GM23338 (cell line): Measurements from ENCODE around the gene POFUT2. TPM values are rescaled to one million over a fixed set of nuclear protein-coding genes. Genes with fewer than 3 reads are reported as not detected.

Source experiments
- ATAC-seq: fragments of 200-7000 bp; cut with Tn5 transposase; 3 replicates; pipeline ENCODE4 v1.9.1; 2020
- DNase-seq: peaks from one replicate; pipeline ENCODE4 v3.0.0-alpha.2; 2015; ENCODE audit warnings: low spot score
- H2AFZ ChIP-seq: fragments of 200-600 bp; sonication (generic); 2 replicates; pipeline ENCODE4 v1.8.0; 2016; ENCODE audit warnings: antibody characterized with exemption, mild to moderate bottlenecking, moderate library complexity
- H3F3A ChIP-seq: fragments of 200-600 bp; sonication (generic); replicated peaks from 2 replicates; pipeline ENCODE4 v1.8.0; 2017; ENCODE audit warnings: antibody characterized with exemption, mixed run types, low read depth
- H3K27ac ChIP-seq: fragments of 200-600 bp; sonication (generic); 2 replicates; pipeline ENCODE4 v1.6.1; 2016; ENCODE audit warnings: low read depth
- H3K27me3 ChIP-seq: fragments of 200-600 bp; sonication (generic); 2 replicates; pipeline ENCODE4 v1.8.0; 2016; ENCODE audit warnings: mild to moderate bottlenecking, mixed run types, moderate library complexity; ENCODE audit not compliant: insufficient read depth
- H3K36me3 ChIP-seq: fragments of 200-600 bp; sonication (generic); 2 replicates; pipeline ENCODE4 v1.8.0; 2016; ENCODE audit warnings: mild to moderate bottlenecking; ENCODE audit not compliant: insufficient read depth
- H3K4me1 ChIP-seq: fragments of 200-600 bp; sonication (generic); 2 replicates; pipeline ENCODE4 v1.8.0; 2016; ENCODE audit warnings: mild to moderate bottlenecking, moderate library complexity; ENCODE audit not compliant: insufficient read depth
- H3K4me2 ChIP-seq: fragments of 200-600 bp; sonication (generic); 2 replicates; pipeline ENCODE4 v1.7.1; 2017; ENCODE audit warnings: mixed run types
- H3K4me3 ChIP-seq: fragments of 200-600 bp; sonication (generic); 2 replicates; pipeline ENCODE4 v1.6.1; 2016; ENCODE audit warnings: mixed run types
- H3K79me2 ChIP-seq: fragments of 200-600 bp; sonication (generic); replicated peaks from 2 replicates; pipeline ENCODE4 v1.8.0; 2017; ENCODE audit warnings: mild to moderate bottlenecking; ENCODE audit not compliant: insufficient read depth
- H3K9me2 ChIP-seq: fragments of 200-600 bp; sonication (generic); 2 replicates; pipeline ENCODE4 v1.8.0; 2017; ENCODE audit not compliant: insufficient read depth
- H4K20me1 ChIP-seq: fragments of 200-600 bp; sonication (generic); replicated peaks from 2 replicates; pipeline ENCODE4 v1.8.0; 2017; ENCODE audit warnings: mild to moderate bottlenecking; ENCODE audit not compliant: insufficient read depth
- H3K27ac Mint-ChIP-seq: 2 replicates; pipeline ENCODE4 v1.8.0; 2020; ENCODE audit warnings: inconsistent platforms, mild to moderate bottlenecking, moderate library complexity, mixed read lengths
- H3K27me3 Mint-ChIP-seq: 3 replicates; pipeline ENCODE4 v1.8.0; 2022; ENCODE audit warnings: low read depth, mild to moderate bottlenecking, moderate library complexity, mixed read lengths, inconsistent platforms; ENCODE audit not compliant: insufficient read depth, poor library complexity
- H3K36me3 Mint-ChIP-seq: 3 replicates; pipeline ENCODE4 v1.8.0; 2021; ENCODE audit warnings: low read depth, mild to moderate bottlenecking, inconsistent platforms, moderate library complexity, mixed read lengths
- H3K4me1 Mint-ChIP-seq: 3 replicates; pipeline ENCODE4 v1.8.0; 2020; ENCODE audit warnings: mild to moderate bottlenecking, inconsistent platforms, mixed read lengths
- H3K4me3 Mint-ChIP-seq: 3 replicates; pipeline ENCODE4 v1.8.0; 2021; ENCODE audit warnings: moderate library complexity, mild to moderate bottlenecking, inconsistent platforms, mixed read lengths
- H3K9me3 Mint-ChIP-seq: 3 replicates; pipeline ENCODE4 v1.8.0; 2020; ENCODE audit warnings: moderate library complexity, mild to moderate bottlenecking, inconsistent platforms, mixed read lengths
- CREB1 ChIP-seq: fragments of 250-450 bp; sonication (Bioruptor Pico); IDR thresholded peaks from 2 replicates; pipeline ENCODE4 v1.5.0; 2020; ENCODE audit warnings: low read depth, mild to moderate bottlenecking, moderate library complexity
- ETS1 ChIP-seq: IDR thresholded peaks from 2 replicates; pipeline ENCODE4 v1.6.1; 2016; ENCODE audit warnings: antibody characterized with exemption
- EZH2phosphoT487 ChIP-seq: fragments of 200-600 bp; sonication (generic); IDR thresholded peaks from one replicate; pipeline ENCODE4 v1.8.1; 2018; ENCODE audit warnings: antibody characterized with exemption; ENCODE audit not compliant: unreplicated experiment
- NANOG ChIP-seq: IDR thresholded peaks from 2 replicates; pipeline ENCODE4 v1.6.1; 2016; ENCODE audit warnings: antibody characterized with exemption, borderline replicate concordance
- POLR2AphosphoS5 ChIP-seq: IDR thresholded peaks from 2 replicates; pipeline ENCODE4 v1.6.1; 2016; ENCODE audit warnings: antibody characterized with exemption, low read depth
- STAT1 ChIP-seq: IDR thresholded peaks from one replicate; pipeline ENCODE4 v1.6.1; 2016; ENCODE audit warnings: antibody characterized with exemption; ENCODE audit not compliant: unreplicated experiment
- ZNF331 ChIP-seq: fragments of 250-450 bp; sonication (Bioruptor Pico); IDR thresholded peaks from 2 replicates; pipeline ENCODE4 v1.5.0; 2020; ENCODE audit warnings: low read depth, mild to moderate bottlenecking, moderate library complexity
- ZNF462 ChIP-seq: fragments of 250-450 bp; sonication (Bioruptor Pico); IDR thresholded peaks from 2 replicates; pipeline ENCODE4 v1.5.0; 2020; ENCODE audit warnings: mild to moderate bottlenecking, moderate library complexity
- polyA plus RNA-seq: library from polyadenylated mRNA; unstranded; fragments of >200 nt; fragmentation: Nextera tagmentation; extraction: Ambion mirVana; gene quantifications from 2 replicates; pipeline ENCODE4 v1.2.1, GENCODE V29; 2016
- total RNA-seq: library from RNA; depleted of rRNA; stranded (reverse); fragments of >200 nt; shearing (Covaris generic); gene quantifications from 2 replicates; pipeline ENCODE4 v1.2.3, GENCODE V29; 2014

The POFUT2 gene
- total and polyA plus RNA-seq, 2 experiments from 2014 or later: 12.1 to 34.5 TPM

- TF ChIP-seq ZNF462 (CRISPR knock-in tag) (no peak), NANOG (no peak), STAT1 (no peak), ZNF331 (no peak), CREB1 (no peak), POLR2AphosphoS5 (no peak)
Measured at GRCh38 chr21:45250914-45251634, 36.6 kb downstream of the POFUT2 start (continued).

- Histone ChIP-seq H3K9me2 (no peaks in the 10 kb centered on the region), H4K20me1 (no peaks in the 10 kb centered on the region), H3K4me3 (no peak overlapping the region), H3K36me3 (no peaks in the 10 kb centered on the region), H3K79me2 (no peaks in the 10 kb centered on the region), H3K27me3 (no peaks in the 10 kb centered on the region), H3K4me2 (no peak overlapping the region), H3K4me1 (no peaks in the 10 kb centered on the region), H3F3A (no peaks in the 10 kb centered on the region), H3K27ac (no peak overlapping the region), H2AFZ (no peak overlapping the region)
- no peak overlapping the region for H3K27ac Mint-ChIP-seq
- H3K27me3 Mint-ChIP-seq: peaks cover 8% of the 10 kb centered on the region
- DNase-seq (no peak), ATAC-seq (no peak)
- H3K4me1 Mint-ChIP-seq: peaks cover 22% of the 10 kb centered on the region
- H3K4me3 Mint-ChIP-seq: no peak overlapping the region
- no peaks in the 10 kb centered on the region for H3K36me3 Mint-ChIP-seq
- peaks cover 4% of the 10 kb centered on the region; the same call in 1 of the 3 replicates for H3K9me3 Mint-ChIP-seq
- TF ChIP-seq ETS1 (no peak), POLR2AphosphoS5 (no peak), EZH2phosphoT487 (no peak)
Measured at GRCh38 chr21:45250272-45250671, 37.4 kb downstream of the POFUT2 start.
